NB4 (cell line): ENCODE results near the gene STAC3.

Experiments used
- MYC ChIP-seq: IDR thresholded peaks from 2 replicates; pipeline ENCODE4 v1.6.1; 2011; ENCODE audit warnings: low read depth, low read length
- POLR2A ChIP-seq: IDR thresholded peaks from 2 replicates; pipeline ENCODE4 v1.6.1; 2011; ENCODE audit warnings: mild to moderate bottlenecking; ENCODE audit not compliant: insufficient read length; ENCODE audit errors: extremely low read depth
- TF ChIP-seq, protein P1 (sequence below): IDR thresholded peaks from one replicate; pipeline ENCODE4 v1.5.1; 2012; ENCODE audit warnings: low read depth, low read length

DNA sequence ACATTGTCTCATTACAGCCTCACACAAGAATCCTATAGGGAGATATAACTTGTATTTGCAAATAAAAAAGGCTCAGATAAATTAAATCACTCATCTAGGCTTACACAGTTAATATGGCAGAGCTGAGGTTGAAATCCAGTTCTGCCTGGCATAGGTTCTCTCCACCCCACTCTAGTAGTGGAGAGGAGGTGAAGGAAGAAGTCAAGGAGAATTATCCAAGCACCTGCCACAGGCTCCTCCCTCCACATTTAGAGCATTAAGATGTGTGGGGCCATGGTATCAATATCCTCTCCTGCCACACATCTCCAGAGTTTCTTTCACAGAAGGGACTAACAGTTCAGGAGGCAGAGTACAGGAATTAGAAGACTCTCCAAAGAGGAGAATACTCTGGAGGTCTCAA is 22.5 kb upstream of the STAC3 start:
- TF ChIP-seq POLR2A (no peak), MYC (no peak)
- TF ChIP-seq, protein P1, sequence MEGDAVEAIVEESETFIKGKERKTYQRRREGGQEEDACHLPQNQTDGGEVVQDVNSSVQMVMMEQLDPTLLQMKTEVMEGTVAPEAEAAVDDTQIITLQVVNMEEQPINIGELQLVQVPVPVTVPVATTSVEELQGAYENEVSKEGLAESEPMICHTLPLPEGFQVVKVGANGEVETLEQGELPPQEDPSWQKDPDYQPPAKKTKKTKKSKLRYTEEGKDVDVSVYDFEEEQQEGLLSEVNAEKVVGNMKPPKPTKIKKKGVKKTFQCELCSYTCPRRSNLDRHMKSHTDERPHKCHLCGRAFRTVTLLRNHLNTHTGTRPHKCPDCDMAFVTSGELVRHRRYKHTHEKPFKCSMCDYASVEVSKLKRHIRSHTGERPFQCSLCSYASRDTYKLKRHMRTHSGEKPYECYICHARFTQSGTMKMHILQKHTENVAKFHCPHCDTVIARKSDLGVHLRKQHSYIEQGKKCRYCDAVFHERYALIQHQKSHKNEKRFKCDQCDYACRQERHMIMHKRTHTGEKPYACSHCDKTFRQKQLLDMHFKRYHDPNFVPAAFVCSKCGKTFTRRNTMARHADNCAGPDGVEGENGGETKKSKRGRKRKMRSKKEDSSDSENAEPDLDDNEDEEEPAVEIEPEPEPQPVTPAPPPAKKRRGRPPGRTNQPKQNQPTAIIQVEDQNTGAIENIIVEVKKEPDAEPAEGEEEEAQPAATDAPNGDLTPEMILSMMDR: no peak
